HG02981 (cell line): ENCODE measurements around the gene SLC4A4.
"Not testable (repeated sequence)": the region's sequence is repeated elsewhere in the genome, so short reads cannot be mapped to it uniquely, and the experiment has no call there.

Experiments used
- ATAC-seq: cut with Tn5 transposase; IDR thresholded peaks from one replicate; pipeline ENCODE4 v1.9.1; 2021; ENCODE audit warnings: mild to moderate bottlenecking, moderate library complexity; ENCODE audit not compliant: unreplicated experiment

Gene SLC4A4

DNA sequence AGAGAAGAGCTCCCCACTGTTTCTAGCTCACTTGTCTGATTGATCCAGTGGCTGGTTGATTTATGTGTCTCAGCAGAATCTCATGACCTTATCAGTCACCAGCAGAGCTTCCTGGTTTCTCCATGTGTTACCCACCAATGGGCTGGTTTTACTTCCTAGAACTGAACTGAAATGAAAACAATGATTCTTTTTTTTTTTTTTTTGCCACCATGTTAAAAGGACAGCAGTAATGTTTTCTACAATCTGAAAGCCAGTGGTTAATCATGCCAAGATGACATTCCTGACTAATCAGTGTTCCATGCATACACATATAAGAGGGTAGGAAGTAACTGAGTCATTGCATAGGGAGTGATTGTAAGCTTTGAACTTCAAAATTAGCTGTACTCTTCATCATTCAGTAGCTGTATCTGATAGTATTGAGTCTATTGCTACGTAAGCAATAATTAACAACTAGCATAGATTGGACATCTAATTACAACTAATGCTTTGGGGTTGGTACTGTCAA lies 67.7 kb downstream of the SLC4A4 start:
- ATAC-seq = no peak

DNA sequence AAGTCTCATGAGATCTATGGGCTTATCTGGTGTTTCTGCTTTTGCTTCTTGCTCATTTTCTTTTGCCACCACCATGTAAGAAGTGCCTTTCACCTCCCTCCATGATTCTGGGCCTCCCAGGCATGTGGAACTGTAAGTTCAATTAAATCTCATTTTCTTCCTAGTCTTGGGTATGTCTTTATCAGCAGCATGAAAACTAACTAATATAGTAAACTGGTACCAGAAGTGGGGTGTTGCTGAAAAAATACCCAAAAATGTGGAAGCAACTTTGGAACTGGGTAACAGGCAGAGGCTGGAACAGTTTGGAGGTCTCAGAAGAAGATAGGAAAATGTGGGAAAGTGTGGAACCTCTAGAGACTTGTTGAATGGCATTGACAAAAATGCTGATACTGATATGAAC lies 70.1 kb downstream of the SLC4A4 start:
- not testable (repeated sequence) for ATAC-seq

- ATAC-seq = no peak
These were observed 73.2 kb downstream of the SLC4A4 start for GRCh38 chr4:71411981-71412380.

DNA sequence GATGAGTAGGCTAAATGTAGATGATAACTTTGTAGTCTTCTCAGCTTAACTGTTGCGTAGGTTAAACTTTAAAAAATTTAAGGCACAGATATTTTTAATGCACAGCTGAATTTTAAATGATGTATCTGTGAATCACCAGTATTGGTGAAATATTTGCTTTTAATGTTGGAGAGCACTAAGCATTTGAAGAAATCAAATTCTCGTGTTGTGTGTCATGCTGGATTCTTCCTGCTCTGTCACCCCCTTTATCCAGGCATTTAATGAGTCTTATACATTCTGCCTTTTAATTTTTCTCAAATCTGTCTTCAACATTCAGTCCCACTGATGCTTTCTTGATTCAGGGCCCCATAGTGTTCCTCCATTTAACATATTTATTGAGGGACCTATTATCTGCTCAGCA lies 76.7 kb downstream of the SLC4A4 start:
- ATAC-seq = no peak

DNA sequence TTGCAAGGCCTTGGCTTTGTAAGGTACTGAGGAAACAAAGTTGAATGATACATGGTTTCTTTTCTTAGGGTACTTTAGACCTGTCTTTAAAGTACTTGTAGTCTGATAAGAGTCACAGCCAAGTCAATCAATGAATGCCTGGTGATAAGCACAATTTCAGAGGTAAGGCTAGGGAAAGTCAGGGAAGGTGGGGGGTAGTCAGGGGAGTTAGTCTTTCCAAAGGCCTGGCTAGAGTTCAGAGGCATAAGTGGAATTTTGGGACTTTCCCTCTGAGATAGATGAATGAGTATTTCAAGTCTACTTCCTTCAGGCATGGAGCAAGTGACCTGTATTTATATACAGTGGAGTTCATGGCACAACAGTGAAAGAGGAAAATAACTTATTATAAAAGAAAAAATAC lies 78.3 kb downstream of the SLC4A4 start:
- ATAC-seq = no peak

DNA sequence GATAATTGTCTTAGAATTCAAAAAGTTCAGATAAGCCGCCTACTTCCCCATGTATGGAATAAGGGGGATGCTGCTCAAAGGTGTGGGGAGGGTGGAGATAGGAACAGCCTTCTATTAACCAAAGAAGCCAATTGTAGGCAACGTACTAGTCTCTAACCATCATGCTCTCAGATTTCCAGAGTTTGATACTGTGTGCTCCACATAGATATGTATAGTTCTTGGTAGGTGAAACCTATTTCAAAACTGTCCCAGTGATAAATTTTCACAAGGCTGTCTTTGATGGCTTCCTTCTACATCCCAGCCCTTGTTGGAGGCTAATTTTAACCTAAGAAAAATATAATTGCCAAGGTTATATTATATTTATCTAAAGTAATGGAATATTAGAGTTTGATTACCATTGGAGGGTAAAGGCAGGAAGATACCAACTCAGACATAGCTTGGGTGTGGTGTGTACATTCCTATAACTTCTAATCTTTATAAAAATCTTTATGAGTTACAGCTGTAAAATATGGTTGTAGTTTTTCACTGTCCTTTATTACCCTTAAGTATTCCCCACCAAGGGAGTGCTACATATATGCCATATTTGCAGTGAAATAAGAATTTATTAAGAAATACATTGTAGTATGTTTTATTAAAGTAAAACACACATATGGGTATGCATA lies 87.7 kb downstream of the SLC4A4 start:
- ATAC-seq = no peak

- no peak for ATAC-seq
These were observed 90.3 kb downstream of the SLC4A4 start for GRCh38 chr4:71429106-71429505.

GRCh38 chr4:71429962-71430361 lies 91.1 kb downstream of the SLC4A4 start:
- ATAC-seq = no peak

- ATAC-seq = no peak
These were observed 91.8 kb downstream of the SLC4A4 start for GRCh38 chr4:71430609-71431008.

DNA sequence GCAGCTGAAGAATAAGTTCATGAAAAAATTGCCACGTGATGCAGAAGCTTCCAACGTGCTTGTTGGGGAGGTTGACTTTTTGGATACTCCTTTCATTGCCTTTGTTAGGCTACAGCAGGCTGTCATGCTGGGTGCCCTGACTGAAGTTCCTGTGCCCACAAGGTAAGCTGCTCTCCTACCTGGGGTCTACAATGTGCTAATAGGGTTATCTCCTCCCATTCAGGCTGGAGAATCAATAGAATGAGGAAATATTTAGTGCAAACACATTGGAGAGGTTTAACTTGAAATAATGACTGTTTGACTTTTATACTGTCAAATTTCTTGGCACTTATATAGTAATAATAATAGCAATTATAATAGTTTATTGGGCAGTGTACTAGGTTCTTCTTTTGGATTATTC lies 101.8 kb downstream of the SLC4A4 start:
- no peak for ATAC-seq

GRCh38 chr4:71441186-71442169 lies 102.7 kb downstream of the SLC4A4 start:
- ATAC-seq = no peak

- no peak for ATAC-seq
These were observed 103.5 kb downstream of the SLC4A4 start for GRCh38 chr4:71442336-71442735.

- no peak for ATAC-seq
These were observed 105.6 kb downstream of the SLC4A4 start for GRCh38 chr4:71444395-71444794.

GRCh38 chr4:71445811-71446210 lies 107.0 kb downstream of the SLC4A4 start:
- ATAC-seq = no peak

DNA sequence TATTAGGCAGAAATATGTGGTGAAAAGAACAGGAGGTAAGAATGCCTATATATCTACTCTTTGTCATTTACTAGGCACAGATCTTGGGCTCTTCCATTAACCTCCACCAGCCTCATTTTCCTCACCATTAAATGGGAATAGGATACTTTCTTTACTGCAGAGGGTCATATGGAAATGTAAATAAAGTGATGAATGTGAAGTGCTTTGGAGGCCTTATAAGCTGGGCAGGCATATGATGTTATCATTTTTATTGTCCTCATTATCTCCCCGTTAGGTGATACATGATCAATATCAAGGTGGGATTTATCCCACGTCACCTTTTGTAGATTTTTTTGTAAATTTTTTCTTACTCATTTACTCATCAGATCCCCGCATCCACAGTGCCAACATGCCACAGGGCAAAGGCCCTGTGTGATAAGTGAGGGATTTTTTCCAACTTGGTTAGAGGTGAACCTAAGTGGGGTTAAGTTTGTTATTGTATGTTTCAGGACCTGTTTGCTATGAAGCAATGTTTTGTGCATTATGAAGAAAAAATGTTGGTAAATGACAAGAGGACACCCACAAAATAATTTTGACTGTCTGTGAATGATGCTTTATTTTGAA lies 107.8 kb downstream of the SLC4A4 start:
- ATAC-seq = no peak

DNA sequence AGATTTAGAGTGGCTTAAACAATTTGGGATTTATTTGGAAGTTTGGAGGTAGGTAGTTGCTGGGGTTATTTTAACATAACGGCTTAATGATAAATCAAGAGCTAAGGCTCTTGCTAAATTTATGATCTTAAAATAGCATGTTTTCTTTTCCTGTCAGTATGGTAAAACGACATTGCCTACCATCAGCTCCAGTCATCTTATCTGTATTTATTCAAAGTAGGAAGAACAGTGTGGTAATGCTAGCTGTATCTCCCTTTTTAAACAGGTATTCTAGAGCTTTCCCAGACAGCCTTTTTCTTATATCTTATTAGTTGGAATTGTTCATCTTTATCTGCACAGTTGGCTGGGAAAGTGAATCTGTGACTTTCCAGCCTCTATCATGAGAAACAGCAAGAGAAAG lies 110.2 kb downstream of the SLC4A4 start:
- ATAC-seq = no peak

DNA sequence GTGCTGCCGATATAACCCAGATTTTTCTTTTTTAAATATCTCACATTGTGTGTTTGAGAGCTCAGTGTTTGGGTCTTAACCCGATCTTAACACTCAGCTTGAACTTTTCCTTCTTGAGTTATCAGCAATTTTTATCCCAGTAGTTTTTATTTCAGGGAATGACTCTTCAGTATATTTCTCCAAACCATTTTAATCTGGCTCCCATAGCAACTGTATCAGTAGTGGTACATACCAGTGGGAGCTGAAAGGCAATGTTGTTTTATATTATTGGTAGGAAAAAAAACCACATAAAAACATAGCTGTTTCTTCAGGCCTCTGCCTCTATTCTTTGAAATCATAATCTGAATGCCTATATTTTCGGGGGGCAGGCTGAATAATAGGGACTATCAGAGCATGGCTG lies 111.1 kb downstream of the SLC4A4 start:
- no peak for ATAC-seq

DNA sequence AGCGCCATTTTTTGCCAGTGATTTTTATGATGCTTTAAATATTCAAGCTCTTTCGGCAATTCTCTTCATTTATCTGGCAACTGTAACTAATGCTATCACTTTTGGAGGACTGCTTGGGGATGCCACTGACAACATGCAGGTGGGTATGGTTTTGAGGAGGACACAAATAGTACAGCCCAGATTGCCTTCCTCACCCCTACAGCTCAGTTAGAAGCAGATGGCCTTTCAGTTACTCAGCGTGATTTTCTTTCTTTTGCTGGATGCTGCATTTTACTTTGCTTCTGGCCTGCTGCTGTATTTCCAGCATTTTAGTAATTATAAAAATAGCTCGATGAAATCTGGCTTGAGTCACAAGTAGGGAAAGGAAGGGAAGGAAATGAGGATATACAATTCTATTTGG lies 114.7 kb downstream of the SLC4A4 start:
- no peak for ATAC-seq

GRCh38 chr4:71456841-71457240 lies 118.0 kb downstream of the SLC4A4 start:
- no peak for ATAC-seq

DNA sequence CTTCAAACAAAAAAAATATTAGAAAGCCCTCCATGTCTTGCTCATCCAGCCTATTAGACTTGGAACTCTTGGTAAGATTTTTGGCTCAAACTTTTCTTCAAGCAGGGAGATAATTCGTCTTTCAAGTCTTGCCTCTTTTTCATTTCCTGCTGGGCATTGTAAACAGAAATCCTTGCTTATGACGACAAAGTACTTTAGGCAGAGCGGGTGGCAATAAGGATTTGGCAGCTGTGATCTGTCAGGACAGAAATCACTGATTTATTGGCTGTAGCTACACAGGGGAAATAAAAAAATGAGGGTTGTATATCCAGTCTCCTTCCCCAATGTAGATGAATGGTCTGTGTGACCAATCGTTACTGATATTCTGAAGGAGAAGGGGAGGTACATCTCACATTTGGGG lies 121.6 kb downstream of the SLC4A4 start:
- no peak for ATAC-seq

- no peak for ATAC-seq
These were observed 122.6 kb downstream of the SLC4A4 start for GRCh38 chr4:71461422-71461821.

DNA sequence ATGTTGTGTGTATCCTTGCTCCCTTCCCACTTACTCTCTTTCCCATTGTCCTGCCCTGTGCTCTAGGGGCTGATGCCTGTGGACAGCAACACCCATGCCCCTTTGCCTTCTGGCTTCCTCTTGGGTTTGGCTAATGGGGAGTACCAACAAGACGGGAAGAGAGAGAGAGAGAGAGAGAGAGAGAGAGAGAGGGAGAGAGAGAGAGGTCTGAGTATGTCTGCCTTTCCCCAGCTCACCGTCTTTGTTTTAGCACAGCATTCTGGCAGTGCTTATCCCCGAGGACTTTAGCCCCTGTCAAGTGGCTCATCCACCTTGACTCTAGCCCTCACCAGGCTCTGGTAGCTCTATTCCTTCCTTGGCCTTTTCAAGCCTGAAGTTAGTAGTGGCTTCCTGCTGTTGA lies 128.0 kb downstream of the SLC4A4 start:
- ATAC-seq = no peak
